Erythroblast (primary cell): Measurements from ENCODE around the gene MAGEF1.

Experiments used
- GATA1 ChIP-seq: IDR thresholded peaks from 2 replicates; pipeline ENCODE4 v1.6.1; 2011; ENCODE audit warnings: low read depth, mild to moderate bottlenecking, control low read depth, low read length, moderate library complexity
- POLR2A ChIP-seq: IDR thresholded peaks from 2 replicates; pipeline ENCODE4 v1.6.1; 2011; ENCODE audit warnings: mild to moderate bottlenecking, low read length

GRCh38 chr3:184724699-184725098, 12.8 kb upstream of the MAGEF1 start:
- TF ChIP-seq POLR2A (no peak), GATA1 (no peak)
